ENCODE data around the gene DUSP7. TPM values are rescaled to one million over a fixed set of nuclear protein-coding genes. Genes with fewer than 3 reads are reported as not detected.
"Not testable (repeated sequence)": the region's sequence is repeated elsewhere in the genome, so short reads cannot be mapped to it uniquely, and the experiment has no call there.

DUSP7 gene
- total RNA-seq, 1 experiment from 2014 or later, result 13.1 TPM

- H3K4me3 ChIP-seq (ENCODE audit: low read depth in 2 of 2, low read length in 2 of 2); BruUV-seq (replicated peaks); DNase-seq (ENCODE audit: low read depth, low spot score); H3K9me3 ChIP-seq (ENCODE audit: control insufficient read depth, insufficient read depth, low read depth, low read length); ATAC-seq; H3K27me3 ChIP-seq (ENCODE audit: control insufficient read depth, insufficient read depth, low read length); in situ Hi-C loops (cut with HindIII; ENCODE audit: low pct_unique_long_range_greater_than_20kb, low sequenced_read_pairs); POLR2A ChIA-PET; CTCF ChIA-PET; intact Hi-C loops (cut with micrococcal nuclease; ENCODE audit: unreplicated experiment); H3K27ac ChIP-seq (ENCODE audit: low read length); H3K36me3 ChIP-seq (ENCODE audit: control insufficient read depth, insufficient read depth, low read length); H3K4me1 ChIP-seq (ENCODE audit: control insufficient read depth, insufficient read depth, low read length): not testable (repeated sequence)
Observed at GRCh38 chr3:52033748-52034147, 22.6 kb downstream of the DUSP7 start.

GRCh38 chr3:52032702-52033408 lies 23.5 kb downstream of the DUSP7 start:
- no peaks in the 10 kb centered on the region for H3K27me3 ChIP-seq (ENCODE audit: control insufficient read depth, insufficient read depth, low read length)
- no peak overlapping the region for H3K4me3 ChIP-seq (ENCODE audit: low read depth in 2 of 2, low read length in 2 of 2)
- intact Hi-C loops (cut with micrococcal nuclease; ENCODE audit: unreplicated experiment) (no loop called here), in situ Hi-C loops (cut with HindIII; ENCODE audit: low pct_unique_long_range_greater_than_20kb, low sequenced_read_pairs) (no loop called here)
- no peak for DNase-seq (ENCODE audit: low read depth, low spot score)
- no peak for ATAC-seq
- CTCF ChIA-PET, result interaction anchor here (0.5 kb wide), 1 partner anchor 12 kb away, joined by 3 read pairs; no protein-coding TSS in a partner anchor
- no peaks in the 10 kb centered on the region for H3K36me3 ChIP-seq (ENCODE audit: control insufficient read depth, insufficient read depth, low read length)
- TF ChIP-seq, protein P1, sequence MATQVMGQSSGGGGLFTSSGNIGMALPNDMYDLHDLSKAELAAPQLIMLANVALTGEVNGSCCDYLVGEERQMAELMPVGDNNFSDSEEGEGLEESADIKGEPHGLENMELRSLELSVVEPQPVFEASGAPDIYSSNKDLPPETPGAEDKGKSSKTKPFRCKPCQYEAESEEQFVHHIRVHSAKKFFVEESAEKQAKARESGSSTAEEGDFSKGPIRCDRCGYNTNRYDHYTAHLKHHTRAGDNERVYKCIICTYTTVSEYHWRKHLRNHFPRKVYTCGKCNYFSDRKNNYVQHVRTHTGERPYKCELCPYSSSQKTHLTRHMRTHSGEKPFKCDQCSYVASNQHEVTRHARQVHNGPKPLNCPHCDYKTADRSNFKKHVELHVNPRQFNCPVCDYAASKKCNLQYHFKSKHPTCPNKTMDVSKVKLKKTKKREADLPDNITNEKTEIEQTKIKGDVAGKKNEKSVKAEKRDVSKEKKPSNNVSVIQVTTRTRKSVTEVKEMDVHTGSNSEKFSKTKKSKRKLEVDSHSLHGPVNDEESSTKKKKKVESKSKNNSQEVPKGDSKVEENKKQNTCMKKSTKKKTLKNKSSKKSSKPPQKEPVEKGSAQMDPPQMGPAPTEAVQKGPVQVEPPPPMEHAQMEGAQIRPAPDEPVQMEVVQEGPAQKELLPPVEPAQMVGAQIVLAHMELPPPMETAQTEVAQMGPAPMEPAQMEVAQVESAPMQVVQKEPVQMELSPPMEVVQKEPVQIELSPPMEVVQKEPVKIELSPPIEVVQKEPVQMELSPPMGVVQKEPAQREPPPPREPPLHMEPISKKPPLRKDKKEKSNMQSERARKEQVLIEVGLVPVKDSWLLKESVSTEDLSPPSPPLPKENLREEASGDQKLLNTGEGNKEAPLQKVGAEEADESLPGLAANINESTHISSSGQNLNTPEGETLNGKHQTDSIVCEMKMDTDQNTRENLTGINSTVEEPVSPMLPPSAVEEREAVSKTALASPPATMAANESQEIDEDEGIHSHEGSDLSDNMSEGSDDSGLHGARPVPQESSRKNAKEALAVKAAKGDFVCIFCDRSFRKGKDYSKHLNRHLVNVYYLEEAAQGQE (IDR thresholded peaks at IDR 0.05; ENCODE audit: insufficient read depth in 1 of 2, low read depth in 2 of 2, low read length in 1 of 2), result no peak
- TF ChIP-seq SIN3A (IDR thresholded peaks at IDR 0.05; ENCODE audit: borderline replicate concordance, insufficient read depth, low read depth, low read length), result no peak
- no peak for TF ChIP-seq TCF7L2 (IDR thresholded peaks at IDR 0.05; ENCODE audit: low read depth, low read length)
- TF ChIP-seq, protein P2, sequence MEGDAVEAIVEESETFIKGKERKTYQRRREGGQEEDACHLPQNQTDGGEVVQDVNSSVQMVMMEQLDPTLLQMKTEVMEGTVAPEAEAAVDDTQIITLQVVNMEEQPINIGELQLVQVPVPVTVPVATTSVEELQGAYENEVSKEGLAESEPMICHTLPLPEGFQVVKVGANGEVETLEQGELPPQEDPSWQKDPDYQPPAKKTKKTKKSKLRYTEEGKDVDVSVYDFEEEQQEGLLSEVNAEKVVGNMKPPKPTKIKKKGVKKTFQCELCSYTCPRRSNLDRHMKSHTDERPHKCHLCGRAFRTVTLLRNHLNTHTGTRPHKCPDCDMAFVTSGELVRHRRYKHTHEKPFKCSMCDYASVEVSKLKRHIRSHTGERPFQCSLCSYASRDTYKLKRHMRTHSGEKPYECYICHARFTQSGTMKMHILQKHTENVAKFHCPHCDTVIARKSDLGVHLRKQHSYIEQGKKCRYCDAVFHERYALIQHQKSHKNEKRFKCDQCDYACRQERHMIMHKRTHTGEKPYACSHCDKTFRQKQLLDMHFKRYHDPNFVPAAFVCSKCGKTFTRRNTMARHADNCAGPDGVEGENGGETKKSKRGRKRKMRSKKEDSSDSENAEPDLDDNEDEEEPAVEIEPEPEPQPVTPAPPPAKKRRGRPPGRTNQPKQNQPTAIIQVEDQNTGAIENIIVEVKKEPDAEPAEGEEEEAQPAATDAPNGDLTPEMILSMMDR (IDR thresholded peaks at IDR 0.05), result no peak
- TF ChIP-seq POLR2AphosphoS5 (IDR thresholded peaks at IDR 0.05; ENCODE audit: low read depth, low read length), result no peak
- H3K27ac ChIP-seq (ENCODE audit: low read length), result no peak overlapping the region
- POLR2A ChIA-PET, result no interaction called here
- no peaks in the 10 kb centered on the region for H3K9me3 ChIP-seq (ENCODE audit: control insufficient read depth, insufficient read depth, low read depth, low read length)
- no TSS peak for BruUV-seq (replicated peaks)
- no peaks in the 10 kb centered on the region for H3K4me1 ChIP-seq (ENCODE audit: control insufficient read depth, insufficient read depth, low read length)

DNA sequence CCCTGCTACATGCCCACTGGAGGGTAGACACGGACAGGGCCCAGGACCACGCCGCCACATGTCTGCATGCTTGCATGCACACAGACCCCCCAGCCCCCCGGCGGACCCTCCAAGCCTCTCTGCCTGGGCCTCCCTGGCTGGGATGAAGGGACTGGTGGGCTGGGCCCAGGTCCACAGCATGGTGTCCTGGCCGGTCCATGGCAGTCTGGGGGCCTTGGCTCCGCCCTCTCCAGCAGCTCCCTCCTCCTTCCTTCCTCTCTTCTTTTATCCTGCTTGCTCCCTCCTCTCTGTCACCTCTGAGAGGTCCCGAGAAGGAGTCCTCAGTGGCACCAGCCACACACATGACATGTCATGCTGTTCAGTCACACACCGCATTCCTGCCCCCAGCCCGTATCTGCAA lies 24.5 kb downstream of the DUSP7 start:
- POLR2A ChIA-PET, result no interaction called here
- no TSS peak for BruUV-seq (replicated peaks)
- H3K4me3 ChIP-seq (ENCODE audit: low read depth in 2 of 2, low read length in 2 of 2), result no peak overlapping the region
- in situ Hi-C loops (cut with HindIII; ENCODE audit: low pct_unique_long_range_greater_than_20kb, low sequenced_read_pairs) (no loop called here), intact Hi-C loops (cut with micrococcal nuclease; ENCODE audit: unreplicated experiment) (no loop called here)
- ATAC-seq, result no peak
- no peak for TF ChIP-seq POLR2AphosphoS5 (IDR thresholded peaks at IDR 0.05; ENCODE audit: low read depth, low read length)
- no peak for TF ChIP-seq SIN3A (IDR thresholded peaks at IDR 0.05; ENCODE audit: borderline replicate concordance, insufficient read depth, low read depth, low read length)
- TF ChIP-seq, protein P1 (IDR thresholded peaks at IDR 0.05; ENCODE audit: insufficient read depth in 1 of 2, low read depth in 2 of 2, low read length in 1 of 2), result no peak
- TF ChIP-seq, protein P2 (IDR thresholded peaks at IDR 0.05), result no peak
- TF ChIP-seq TCF7L2 (IDR thresholded peaks at IDR 0.05; ENCODE audit: low read depth, low read length), result no peak
- no peaks in the 10 kb centered on the region for H3K9me3 ChIP-seq (ENCODE audit: control insufficient read depth, insufficient read depth, low read depth, low read length)
- H3K36me3 ChIP-seq (ENCODE audit: control insufficient read depth, insufficient read depth, low read length), result no peaks in the 10 kb centered on the region
- no peak overlapping the region for H3K27ac ChIP-seq (ENCODE audit: low read length)
- CTCF ChIA-PET, result no interaction called here
- H3K27me3 ChIP-seq (ENCODE audit: control insufficient read depth, insufficient read depth, low read length), result no peaks in the 10 kb centered on the region
- no peak for DNase-seq (ENCODE audit: low read depth, low spot score)
- no peaks in the 10 kb centered on the region for H3K4me1 ChIP-seq (ENCODE audit: control insufficient read depth, insufficient read depth, low read length)
